Measurements from ENCODE around the gene ARGFX. TPM values are rescaled to one million over a fixed set of nuclear protein-coding genes. Genes with fewer than 3 reads are reported as not detected.

The ARGFX gene
- total RNA-seq, 4 donors from 2014 or later = not detected

DNA sequence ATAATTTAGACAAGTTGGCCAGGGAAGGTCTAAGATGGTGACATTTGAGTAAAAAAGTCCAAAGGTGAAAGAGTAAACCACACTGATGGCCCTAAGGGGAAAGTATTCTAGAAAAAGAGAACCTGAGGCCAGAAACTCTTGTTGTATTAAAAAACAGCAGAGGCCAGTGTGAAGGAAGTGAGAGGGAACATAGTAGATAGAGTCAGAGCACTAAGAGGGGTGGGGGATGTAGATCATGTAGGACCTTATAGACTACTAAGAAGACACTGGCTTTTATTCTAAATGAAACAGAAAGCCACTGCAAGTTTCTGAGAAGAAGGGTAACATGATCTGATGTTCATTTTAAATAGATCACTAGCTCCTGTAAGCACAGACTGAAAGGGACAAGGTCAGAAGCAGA, 36.5 kb upstream of the ARGFX start:
- H3K4me3 ChIP-seq = no peak overlapping the region
- H3K36me3 ChIP-seq = no peaks in the 10 kb centered on the region
- no peaks in the 10 kb centered on the region for H3K9me3 ChIP-seq
- intact Hi-C loops (cut with DNase I; ENCODE audit: low total_unique reads) = no loop called here
- in situ Hi-C loops (cut with MboI; ENCODE audit: low sequenced_read_pairs in 4 of 4) = loop anchor here (25.0 kb wide), 4 partner anchors 306 to 1156 kb away; partner anchors contain the start of genes EAF2 (in 2 of the 4), IQCB1 (in 2 of the 4), FAM162A (in 1 of the 4) and MIX23 (in 1 of the 4)
- ATAC-seq (no peak), DNase-seq (no peak)
- no peak overlapping the region for H3K27ac ChIP-seq
- no peaks in the 10 kb centered on the region for H3K4me1 ChIP-seq
- no peak for TF ChIP-seq POLR2A (IDR thresholded peaks at IDR 0.05)
- TF ChIP-seq, protein P1, sequence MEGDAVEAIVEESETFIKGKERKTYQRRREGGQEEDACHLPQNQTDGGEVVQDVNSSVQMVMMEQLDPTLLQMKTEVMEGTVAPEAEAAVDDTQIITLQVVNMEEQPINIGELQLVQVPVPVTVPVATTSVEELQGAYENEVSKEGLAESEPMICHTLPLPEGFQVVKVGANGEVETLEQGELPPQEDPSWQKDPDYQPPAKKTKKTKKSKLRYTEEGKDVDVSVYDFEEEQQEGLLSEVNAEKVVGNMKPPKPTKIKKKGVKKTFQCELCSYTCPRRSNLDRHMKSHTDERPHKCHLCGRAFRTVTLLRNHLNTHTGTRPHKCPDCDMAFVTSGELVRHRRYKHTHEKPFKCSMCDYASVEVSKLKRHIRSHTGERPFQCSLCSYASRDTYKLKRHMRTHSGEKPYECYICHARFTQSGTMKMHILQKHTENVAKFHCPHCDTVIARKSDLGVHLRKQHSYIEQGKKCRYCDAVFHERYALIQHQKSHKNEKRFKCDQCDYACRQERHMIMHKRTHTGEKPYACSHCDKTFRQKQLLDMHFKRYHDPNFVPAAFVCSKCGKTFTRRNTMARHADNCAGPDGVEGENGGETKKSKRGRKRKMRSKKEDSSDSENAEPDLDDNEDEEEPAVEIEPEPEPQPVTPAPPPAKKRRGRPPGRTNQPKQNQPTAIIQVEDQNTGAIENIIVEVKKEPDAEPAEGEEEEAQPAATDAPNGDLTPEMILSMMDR (IDR thresholded peaks at IDR 0.05 in 4 of 5, conservative IDR thresholded peaks at IDR 0.05 in 1 of 5) = no peak
- no peaks in the 10 kb centered on the region for H3K27me3 ChIP-seq

DNA sequence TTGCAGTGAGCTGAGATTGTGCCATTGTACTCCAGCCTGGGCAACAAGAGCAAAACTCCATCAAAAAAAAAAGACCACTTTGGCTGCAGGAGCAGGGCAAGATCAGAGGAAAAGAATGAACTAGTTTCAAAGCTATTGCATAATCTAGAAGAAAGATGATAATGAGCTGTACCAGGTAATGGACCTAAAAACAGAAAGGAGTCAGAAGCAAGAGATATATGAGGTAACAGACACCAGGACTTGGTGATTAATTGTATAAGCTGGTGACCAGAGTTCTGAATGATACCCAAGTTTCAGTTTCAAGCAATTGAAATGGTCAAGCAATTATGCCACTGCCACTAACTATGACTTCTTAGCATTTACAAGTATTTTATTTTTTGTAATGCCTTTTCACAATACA, 24.8 kb upstream of the ARGFX start:
- no peaks in the 10 kb centered on the region for H3K9me3 ChIP-seq
- DNase-seq (no peak), ATAC-seq (no peak)
- no peak overlapping the region for H3K4me3 ChIP-seq
- in situ Hi-C loops (cut with MboI; ENCODE audit: low sequenced_read_pairs in 4 of 4) = loop anchor here (10.0 to 25.0 kb wide), 6 partner anchors 294 to 1144 kb away; partner anchors contain the start of genes EAF2 (in 2 of the 4), IQCB1 (in 2 of the 4), FAM162A (in 1 of the 4) and MIX23 (in 1 of the 4)
- peaks cover 3 to 7% of the 10 kb centered on the region in 2 donors for H3K4me1 ChIP-seq
- no peaks in the 10 kb centered on the region for H3K27me3 ChIP-seq
- H3K36me3 ChIP-seq = no peaks in the 10 kb centered on the region
- H3K27ac ChIP-seq = no peak overlapping the region
- intact Hi-C loops (cut with DNase I; ENCODE audit: low total_unique reads) = loop anchor here (10.0 kb wide), 1 partner anchor 1482 kb away; the partner anchor contains the start of gene SEMA5B
- no peak for TF ChIP-seq POLR2A (IDR thresholded peaks at IDR 0.05)
- TF ChIP-seq, protein P1 (IDR thresholded peaks at IDR 0.05 in 4 of 5, conservative IDR thresholded peaks at IDR 0.05 in 1 of 5) = no peak

DNA sequence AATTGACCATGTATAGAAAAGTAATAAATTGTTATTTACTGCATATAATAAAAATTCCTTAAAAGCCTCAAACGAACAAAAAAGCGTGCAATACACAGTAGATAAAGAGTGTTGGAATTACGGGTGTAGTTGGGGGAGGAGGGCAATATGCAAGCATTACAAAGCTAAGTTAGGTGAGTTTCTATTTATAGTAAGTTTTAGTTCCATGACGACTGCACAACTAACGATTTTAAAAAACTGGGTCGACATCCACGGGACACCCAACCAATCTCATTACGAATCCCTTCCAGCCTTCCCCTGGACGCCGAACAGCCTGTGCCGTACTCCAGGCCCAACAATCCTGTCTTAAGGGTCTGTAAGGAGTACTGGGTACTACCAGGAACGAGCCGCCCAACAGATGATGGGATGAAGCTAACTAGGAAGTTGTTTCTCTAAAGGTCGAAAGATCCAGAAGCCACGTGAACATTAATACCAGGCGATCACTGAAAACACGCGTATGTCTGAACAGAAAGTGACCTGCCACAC, 22.6 kb upstream of the ARGFX start:
- H3K27ac ChIP-seq = no peak overlapping the region
- in situ Hi-C loops (cut with MboI; ENCODE audit: low sequenced_read_pairs in 4 of 4) = loop anchor here (5.0 to 25.0 kb wide), 7 partner anchors 292 to 1142 kb away; partner anchors contain the start of genes EAF2 (in 2 of the 4), IQCB1 (in 2 of the 4), FAM162A (in 1 of the 4) and MIX23 (in 1 of the 4)
- no peaks in the 10 kb centered on the region for H3K27me3 ChIP-seq
- peak overlapping the region; percentile 60 to 80 (median 68) for H3K4me3 ChIP-seq
- no peaks in the 10 kb centered on the region for H3K9me3 ChIP-seq
- TF ChIP-seq POLR2A (IDR thresholded peaks at IDR 0.05) = no peak
- TF ChIP-seq, protein P1 (IDR thresholded peaks at IDR 0.05 in 4 of 5, conservative IDR thresholded peaks at IDR 0.05 in 1 of 5) = no peak
- intact Hi-C loops (cut with DNase I; ENCODE audit: low total_unique reads) = loop anchor here (5.0 to 10.0 kb wide), 4 partner anchors 452 to 1480 kb away; partner anchors contain the start of genes FAM162A, MIX23, PARP14 and SEMA5B
- ATAC-seq = no peak
- no peaks in the 10 kb centered on the region for H3K36me3 ChIP-seq
- peaks cover 3 to 7% of the 10 kb centered on the region in 2 donors for H3K4me1 ChIP-seq
- no peak for DNase-seq

DNA sequence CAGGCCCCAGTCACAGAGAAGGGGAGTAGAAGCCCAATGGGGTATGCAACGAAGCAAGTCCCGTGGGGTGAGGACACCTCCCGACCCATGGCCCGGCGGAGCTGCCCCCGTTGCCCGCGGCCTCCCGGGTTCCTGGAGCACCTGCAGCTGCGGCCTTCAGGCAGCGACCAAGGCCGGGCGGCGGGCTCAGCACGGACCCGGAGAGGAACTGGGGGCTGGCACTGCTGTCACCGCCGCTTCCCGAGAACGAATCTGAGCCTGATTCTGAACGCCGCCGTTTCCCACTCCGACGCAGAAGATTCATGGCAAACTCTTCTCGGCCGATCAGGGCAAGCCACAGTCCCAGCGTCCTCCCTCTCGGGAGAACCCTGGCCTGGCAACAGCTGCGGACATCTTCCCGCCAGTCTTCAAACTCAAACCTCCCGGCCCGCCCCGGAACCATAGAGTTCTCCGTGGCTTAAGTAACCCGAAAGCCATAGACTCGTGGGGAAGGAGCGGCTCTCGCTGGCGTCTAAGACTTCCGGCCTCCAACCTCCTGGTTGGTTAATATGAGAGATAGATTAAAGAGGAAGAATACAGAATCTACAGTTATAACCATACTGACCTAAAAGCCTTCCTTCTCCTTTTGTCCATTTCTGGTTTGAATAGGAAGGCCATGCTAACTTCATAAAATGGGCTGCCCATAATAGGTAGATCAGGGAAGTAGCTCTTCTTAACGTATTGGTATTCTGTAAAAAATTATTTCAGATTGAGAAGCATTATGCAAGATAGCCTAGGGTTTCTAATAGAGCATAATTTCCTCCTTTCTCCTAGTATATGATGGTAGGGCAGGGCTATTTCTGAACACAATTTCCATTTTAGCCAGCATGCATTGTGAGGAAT, 21.9 kb upstream of the ARGFX start, which contains the start of gene POLQ:
Gene POLQ (minus strand): TSS at position 415 of the 882 bp plus-strand sequence. CDS start 111 bp downstream, at position 304.
- intact Hi-C loops (cut with DNase I; ENCODE audit: low total_unique reads) = loop anchor here (1.0 to 10.0 kb wide), 8 partner anchors 47 to 1479 kb away; partner anchors contain the start of genes EAF2, FAM162A, FBXO40 and GOLGB1
- Histone ChIP-seq H3K4me1 (peaks cover 3 to 7% of the 10 kb centered on the region in 2 donors), H3K4me3 (peak within 1 kb of the TSS; percentile 60 to 80 (median 68)), H3K27me3 (no peaks in the 10 kb centered on the region), H3K27ac (peak within 1 kb of the TSS; percentile 70 to 87 (median 78)), H3K36me3 (no peaks in the 10 kb centered on the region), H3K9me3 (no peaks in the 10 kb centered on the region)
- TF ChIP-seq, protein P1 (IDR thresholded peaks at IDR 0.05 in 4 of 5, conservative IDR thresholded peaks at IDR 0.05 in 1 of 5) = no peak
- TF ChIP-seq POLR2A (IDR thresholded peaks at IDR 0.05) = no peak
- in situ Hi-C loops (cut with MboI; ENCODE audit: low sequenced_read_pairs in 4 of 4) = loop anchor here (5.0 to 25.0 kb wide), 7 partner anchors 291 to 1141 kb away; partner anchors contain the start of genes EAF2 (in 2 of the 4), IQCB1 (in 2 of the 4), FAM162A (in 1 of the 4) and MIX23 (in 1 of the 4)
- ATAC-seq (peak; percentile 99), DNase-seq (peak; percentile 82 to 88)
